Tongue (tissue), 2 donors: ENCODE data around the gene ZNF688. TPM values are rescaled to one million over a fixed set of nuclear protein-coding genes. Genes with fewer than 3 reads are reported as not detected.
"Not testable (repeated sequence)": the region's sequence is repeated elsewhere in the genome, so short reads cannot be mapped to it uniquely, and the experiment has no call there.

Source experiments
- DNase-seq: peaks from one replicate; pipeline ENCODE4 v3.0.0-alpha.2; 2015
- total RNA-seq: library from RNA; depleted of rRNA; stranded (reverse); fragments of >200 nt; gene quantifications from one replicate; pipeline ENCODE4 v1.2.3, GENCODE V29; 2014

ZNF688 gene
- total RNA-seq = 4.5 TPM

GRCh38 chr16:30571445-30572322 lies at the start of gene ZNF688:
TSS of gene ZNF688 (minus strand) at chr16:30571714. CDS start at chr16:30571629, 85 bp downstream.
- DNase-seq = peak; percentile 99

DNA sequence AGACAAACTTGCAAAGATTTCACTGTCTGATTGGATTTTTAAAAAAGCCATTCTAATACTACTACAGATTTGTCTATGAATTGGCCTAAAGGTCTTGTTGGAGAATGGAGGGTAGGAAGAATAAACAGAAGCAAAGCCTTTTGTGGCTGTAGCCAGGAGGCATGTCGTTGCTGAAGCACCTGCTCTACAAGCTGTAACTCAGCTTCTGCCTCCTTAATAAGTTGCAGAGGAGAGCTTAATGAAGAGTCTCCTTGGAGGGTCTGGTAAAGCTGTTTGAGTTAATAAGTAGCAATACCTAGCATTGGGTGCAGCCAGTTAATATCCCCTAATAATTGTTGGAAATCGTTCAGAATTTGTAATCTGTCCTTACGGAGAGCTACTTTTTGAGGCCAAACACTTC lies 48.7 kb upstream of the ZNF688 start:
- no peak for DNase-seq

- DNase-seq = no peak
Observed at GRCh38 chr16:30619638-30620037, 48.1 kb upstream of the ZNF688 start.

GRCh38 chr16:30619202-30619601 lies 47.7 kb upstream of the ZNF688 start:
- DNase-seq = no peak

- peak; percentile 22 for DNase-seq
Observed at GRCh38 chr16:30615358-30616091, 44.0 kb upstream of the ZNF688 start.

- DNase-seq = peak; percentile 99
Observed at GRCh38 chr16:30609926-30610839, 38.7 kb upstream of the ZNF688 start, which contains the start of gene ZNF689. TSS of gene ZNF689 (minus strand) at chr16:30610389. CDS start at chr16:30610041, 348 bp downstream.

DNA sequence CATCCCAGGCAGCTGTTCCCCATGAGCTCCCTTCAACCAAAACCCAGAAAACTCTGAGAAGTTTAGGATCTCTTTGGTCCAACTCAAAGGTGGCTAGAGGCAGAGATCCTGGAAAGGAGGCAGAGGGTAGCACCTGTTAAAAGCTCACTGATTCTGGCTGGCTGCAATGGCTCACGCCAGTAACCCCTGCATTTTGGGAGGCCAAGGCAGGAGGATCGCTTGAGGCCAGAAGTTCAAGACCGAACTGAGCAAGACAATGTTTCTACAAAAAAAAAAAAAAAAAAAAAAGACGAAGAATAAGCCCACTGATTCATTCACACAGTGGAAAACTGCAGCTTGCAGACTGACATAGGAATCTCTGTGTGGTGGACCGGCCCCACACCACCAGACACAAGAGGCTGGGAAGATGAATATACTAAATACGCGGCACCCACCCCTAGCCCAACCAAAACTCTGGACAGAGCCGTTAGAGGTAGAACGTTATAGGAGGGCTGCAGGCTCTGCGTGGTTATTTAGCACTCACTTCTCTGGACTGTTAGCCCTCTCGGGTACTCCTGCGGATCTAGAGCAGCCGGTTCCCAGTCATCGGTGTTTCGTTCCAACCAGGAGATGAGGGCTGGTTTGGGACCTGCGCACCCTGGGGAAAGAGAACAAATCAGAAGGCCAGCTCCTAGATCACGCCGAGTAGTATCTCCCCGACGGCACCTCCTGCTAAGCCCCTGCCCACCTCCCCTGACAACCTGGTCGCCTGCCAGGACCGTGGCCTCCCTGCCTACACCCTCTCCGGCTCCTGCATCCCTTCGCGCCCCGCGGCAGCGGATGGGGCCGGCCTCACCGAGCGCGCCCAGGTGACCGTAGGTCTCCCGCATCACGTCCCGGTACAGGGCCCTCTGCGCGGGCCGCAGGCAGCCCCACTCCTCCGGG lies 37.8 kb upstream of the ZNF688 start:
- DNase-seq = peak; percentile 55

GRCh38 chr16:30606004-30606403 lies 34.5 kb upstream of the ZNF688 start:
- DNase-seq = no peak

DNA sequence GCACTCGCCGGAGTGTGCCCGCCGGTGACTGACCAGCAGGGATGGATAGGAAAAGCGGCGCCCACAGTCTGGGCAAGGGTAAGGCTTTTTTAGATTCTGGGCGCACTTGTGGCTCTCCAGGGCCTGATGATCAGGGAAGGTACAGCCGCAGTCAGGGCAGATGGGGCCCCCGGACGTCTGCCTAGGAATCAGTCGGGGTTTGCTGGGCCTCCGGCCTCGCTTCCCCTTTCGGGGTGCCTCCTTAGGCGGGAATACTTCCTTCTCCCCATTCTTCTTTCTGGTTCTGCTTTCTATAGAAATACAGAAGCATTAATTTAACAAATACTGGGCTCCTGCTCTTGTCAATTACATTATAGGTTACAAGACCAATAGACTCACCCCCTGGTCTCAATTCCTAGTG lies 33.6 kb upstream of the ZNF688 start:
- no peak for DNase-seq

DNA sequence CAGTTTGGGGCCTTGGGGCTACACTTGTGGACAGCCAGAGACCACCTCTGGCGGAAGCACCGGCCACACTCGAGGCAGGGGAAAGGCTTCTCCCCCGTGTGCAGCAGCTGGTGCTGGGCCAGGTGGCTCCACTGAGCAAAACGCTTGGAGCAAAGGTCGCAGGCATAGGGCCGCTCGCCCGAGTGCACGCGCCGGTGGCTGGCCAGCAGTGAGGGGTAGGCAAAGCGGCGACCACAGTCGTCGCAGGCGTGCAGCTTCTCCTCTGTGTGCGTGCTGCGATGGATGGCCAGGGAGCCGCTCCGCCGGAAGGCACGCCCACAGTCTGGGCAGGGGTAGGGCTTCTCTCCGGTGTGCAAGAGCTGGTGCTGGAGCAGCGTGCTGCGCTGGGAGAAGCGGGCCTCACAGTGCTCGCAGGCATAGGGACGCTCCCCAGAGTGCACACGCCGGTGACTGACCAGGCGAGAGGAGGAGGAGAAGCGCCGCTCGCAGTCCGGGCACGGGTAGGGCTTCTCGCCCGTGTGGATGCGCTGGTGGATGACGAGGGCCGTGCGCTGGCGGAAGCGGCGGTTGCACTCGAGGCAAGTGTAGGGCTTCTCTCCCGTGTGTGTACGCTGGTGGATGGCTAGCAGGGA lies 32.9 kb upstream of the ZNF688 start:
- no peak for DNase-seq

GRCh38 chr16:30603945-30604315 lies 32.4 kb upstream of the ZNF688 start:
- DNase-seq = no peak

- DNase-seq = peak; percentile 65
Observed at GRCh38 chr16:30602616-30603277, 31.2 kb upstream of the ZNF688 start.

GRCh38 chr16:30601966-30602365 lies 30.5 kb upstream of the ZNF688 start:
- DNase-seq = no peak

- no peak for DNase-seq
Observed at GRCh38 chr16:30600929-30601328, 29.4 kb upstream of the ZNF688 start.

DNA sequence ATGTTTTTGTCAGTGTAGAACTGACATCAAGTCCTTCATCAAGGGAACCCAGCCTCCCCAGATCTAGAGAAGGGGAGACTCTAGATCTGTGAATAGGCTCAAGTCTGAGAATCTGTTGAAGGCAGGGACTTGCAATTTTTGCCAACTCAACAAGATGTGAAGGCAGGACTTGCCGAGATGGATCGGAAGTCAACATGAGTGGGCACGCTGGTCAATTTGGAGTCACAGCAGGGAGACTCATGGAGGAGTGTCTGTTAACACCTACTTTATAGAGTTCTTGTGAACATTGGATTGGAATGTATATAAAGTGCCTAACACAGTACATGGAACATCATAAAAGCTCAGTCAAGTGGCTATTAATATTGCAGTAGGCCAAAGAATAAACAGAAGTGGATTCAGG lies 28.7 kb upstream of the ZNF688 start:
- DNase-seq = no peak

- DNase-seq = no peak
Observed at GRCh38 chr16:30592871-30593270, 21.4 kb upstream of the ZNF688 start.

GRCh38 chr16:30590869-30591268 lies 19.4 kb upstream of the ZNF688 start:
- DNase-seq = not testable (repeated sequence)

GRCh38 chr16:30589582-30589981 lies 18.1 kb upstream of the ZNF688 start:
- DNase-seq = not testable (repeated sequence)

DNA sequence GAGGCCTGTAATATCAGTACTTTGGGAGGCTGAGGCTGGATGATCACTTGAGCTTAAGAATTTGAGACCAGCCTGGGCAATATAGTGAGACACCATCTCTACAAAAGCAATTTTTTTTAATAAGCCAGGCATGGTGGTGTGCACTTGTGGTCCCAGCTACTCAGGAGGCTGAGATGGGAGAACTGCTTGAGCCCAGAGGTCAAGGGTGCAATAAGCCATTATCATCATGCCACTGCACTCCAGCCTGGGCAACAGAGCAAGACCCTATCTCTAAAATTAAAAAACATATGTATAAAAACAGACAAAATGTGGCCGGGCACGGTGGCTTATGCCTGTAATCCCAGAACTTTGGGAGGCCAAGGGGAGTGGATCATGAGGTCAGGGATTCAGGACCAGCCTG lies 17.1 kb upstream of the ZNF688 start:
- no peak for DNase-seq
